Smooth muscle cell (in vitro differentiated cells): ENCODE measurements around the gene NEURL2. TPM values are rescaled to one million over a fixed set of nuclear protein-coding genes. Genes with fewer than 3 reads are reported as not detected.

Experiments
- DNase-seq: peaks from one replicate; lab custom pipeline; 2025; ENCODE audit not compliant: unreplicated experiment; lab: John Stamatoyannopoulos, UW
- H2AFZ ChIP-seq: fragments of 200-600 bp; sonication (generic); 2 replicates; pipeline ENCODE4 v1.6.0; 2016; ENCODE audit warnings: antibody characterized with exemption, low read depth, mild to moderate bottlenecking
- H3F3A ChIP-seq: fragments of 200-600 bp; sonication (generic); 2 replicates; pipeline ENCODE4 v1.6.0; 2017; ENCODE audit warnings: antibody characterized with exemption, low read depth
- H3K27ac ChIP-seq: fragments of 200-600 bp; sonication (generic); 2 replicates; pipeline ENCODE4 v1.5.1; 2016; ENCODE audit warnings: low read depth, mild to moderate bottlenecking
- H3K27me3 ChIP-seq: fragments of 200-600 bp; sonication (generic); 2 replicates; pipeline ENCODE4 v1.6.1; 2016; ENCODE audit warnings: low read depth, mild to moderate bottlenecking
- H3K36me3 ChIP-seq: fragments of 200-600 bp; sonication (generic); 2 replicates; pipeline ENCODE4 v1.5.1; 2016; ENCODE audit warnings: low read depth
- H3K4me1 ChIP-seq: fragments of 200-600 bp; sonication (generic); 2 replicates; pipeline ENCODE4 v1.5.1; 2016; ENCODE audit warnings: low read depth
- H3K4me2 ChIP-seq: fragments of 200-600 bp; sonication (generic); 2 replicates; pipeline ENCODE4 v1.6.0; 2016; ENCODE audit warnings: mild to moderate bottlenecking
- H3K4me3 ChIP-seq: fragments of 200-600 bp; sonication (generic); 2 replicates; pipeline ENCODE4 v1.5.1; 2016; ENCODE audit warnings: mild to moderate bottlenecking
- H3K79me2 ChIP-seq: fragments of 200-600 bp; sonication (generic); 2 replicates; pipeline ENCODE4 v1.6.0; 2016; ENCODE audit warnings: low read depth, mild to moderate bottlenecking
- H3K9ac ChIP-seq: fragments of 200-600 bp; sonication (generic); 2 replicates; pipeline ENCODE4 v1.6.0; 2016; ENCODE audit warnings: low read depth
- H3K9me3 ChIP-seq: fragments of 200-600 bp; sonication (generic); replicated peaks from 2 replicates; pipeline ENCODE4 v1.5.1; 2016; ENCODE audit warnings: low read depth
- H4K20me1 ChIP-seq: fragments of 200-600 bp; sonication (generic); 2 replicates; pipeline ENCODE4 v1.6.0; 2016; ENCODE audit warnings: low read depth
- WGBS: methylation state at CpG from one replicate; pipeline ENCODE4 v1.1.7; 2016; ENCODE audit warnings: low lambda C conversion rate; 5-methylcytosine and 5-hydroxymethylcytosine counted together
- polyA plus RNA-seq: library from polyadenylated mRNA; unstranded; fragments of >200 nt; fragmentation: Nextera tagmentation; extraction: Ambion mirVana; gene quantifications from 2 replicates; pipeline ENCODE4 v1.2.1, GENCODE V29; 2016
- total RNA-seq: library from RNA; depleted of rRNA; stranded (reverse); fragments of >200 nt; gene quantifications from 2 replicates; pipeline ENCODE4 v1.2.3, GENCODE V29; 2014
- TF ChIP-seq, protein P1 (sequence below): fragments of 200-600 bp; sonication (generic); IDR thresholded peaks from 2 replicates; pipeline ENCODE4 v1.5.1; 2017; ENCODE audit warnings: borderline replicate concordance, mild to moderate bottlenecking, antibody characterized with exemption; ENCODE audit not compliant: insufficient read depth, poor library complexity, severe bottlenecking

NEURL2 gene
- total and polyA plus RNA-seq, 2 experiments from 2014 or later: 0.31 to 3.7 TPM

- Histone ChIP-seq H3K9me3 (no peaks in the 10 kb centered on the region), H3K4me1 (peaks cover 6% of the 10 kb centered on the region), H3K36me3 (no peaks in the 10 kb centered on the region), H3K79me2 (peaks cover 5% of the 10 kb centered on the region), H4K20me1 (no peaks in the 10 kb centered on the region), H3K27me3 (no peaks in the 10 kb centered on the region), H3K27ac (peak overlapping the region; percentile 67), H3F3A (peaks cover 9% of the 10 kb centered on the region), H3K4me3 (peak overlapping the region; percentile 84), H3K4me2 (peak overlapping the region; percentile 98), H2AFZ (no peak overlapping the region), H3K9ac (peak overlapping the region; percentile 83)
- WGBS: 87% methylated on average over 9 of the region's 9 CpGs
- TF ChIP-seq, protein P1, sequence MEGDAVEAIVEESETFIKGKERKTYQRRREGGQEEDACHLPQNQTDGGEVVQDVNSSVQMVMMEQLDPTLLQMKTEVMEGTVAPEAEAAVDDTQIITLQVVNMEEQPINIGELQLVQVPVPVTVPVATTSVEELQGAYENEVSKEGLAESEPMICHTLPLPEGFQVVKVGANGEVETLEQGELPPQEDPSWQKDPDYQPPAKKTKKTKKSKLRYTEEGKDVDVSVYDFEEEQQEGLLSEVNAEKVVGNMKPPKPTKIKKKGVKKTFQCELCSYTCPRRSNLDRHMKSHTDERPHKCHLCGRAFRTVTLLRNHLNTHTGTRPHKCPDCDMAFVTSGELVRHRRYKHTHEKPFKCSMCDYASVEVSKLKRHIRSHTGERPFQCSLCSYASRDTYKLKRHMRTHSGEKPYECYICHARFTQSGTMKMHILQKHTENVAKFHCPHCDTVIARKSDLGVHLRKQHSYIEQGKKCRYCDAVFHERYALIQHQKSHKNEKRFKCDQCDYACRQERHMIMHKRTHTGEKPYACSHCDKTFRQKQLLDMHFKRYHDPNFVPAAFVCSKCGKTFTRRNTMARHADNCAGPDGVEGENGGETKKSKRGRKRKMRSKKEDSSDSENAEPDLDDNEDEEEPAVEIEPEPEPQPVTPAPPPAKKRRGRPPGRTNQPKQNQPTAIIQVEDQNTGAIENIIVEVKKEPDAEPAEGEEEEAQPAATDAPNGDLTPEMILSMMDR: no peak
- DNase-seq: no peak
Observed at GRCh38 chr20:45892049-45892825, 1.2 kb upstream of the NEURL2 start.

DNA sequence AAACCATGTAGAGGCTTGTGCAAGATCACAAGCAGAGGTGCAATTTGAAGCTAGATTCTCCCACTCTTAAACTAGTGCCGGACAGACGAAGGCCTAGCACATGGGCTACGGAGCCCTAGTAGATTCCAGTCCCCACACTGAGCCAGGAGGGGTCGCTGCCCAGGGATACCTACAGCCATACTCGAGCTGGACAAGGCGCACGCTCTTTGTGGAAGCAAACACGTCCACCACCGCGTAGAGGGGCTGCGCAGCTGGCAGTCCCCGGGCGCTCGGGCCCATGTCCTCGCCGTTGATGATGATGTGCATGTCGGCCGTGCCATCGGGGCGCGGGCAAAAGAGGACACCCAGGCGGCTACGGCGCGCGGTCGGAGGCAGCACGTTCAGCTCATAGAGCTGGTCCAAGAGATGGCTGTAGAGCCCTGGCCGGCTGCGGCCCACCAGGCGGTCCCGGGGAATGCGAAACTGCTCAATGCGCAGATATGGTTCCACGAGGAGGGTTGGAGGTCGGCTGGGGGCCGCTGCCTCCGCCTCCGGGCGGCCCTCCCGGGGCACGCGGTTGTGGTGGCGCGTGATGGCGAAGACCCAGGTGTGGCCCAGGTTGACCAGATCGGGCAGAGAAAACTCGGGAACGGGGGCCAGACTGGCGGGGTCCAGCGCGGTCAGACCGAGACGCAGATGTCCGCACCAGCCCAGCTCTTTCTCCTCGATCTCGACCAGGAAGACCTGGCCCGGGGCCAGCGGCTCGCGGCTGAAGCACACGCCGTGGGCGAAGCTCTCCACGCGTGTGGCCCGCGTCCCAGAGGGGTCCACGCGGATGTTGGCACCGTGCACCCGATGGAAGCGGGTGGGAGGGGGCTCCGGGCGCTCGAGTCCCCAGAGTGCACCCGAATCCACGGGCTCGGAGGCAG lies 677 bp downstream of the NEURL2 start:
- peaks cover 5% of the 10 kb centered on the region for H4K20me1 ChIP-seq
- peak overlapping the region; percentile 77 for H2AFZ ChIP-seq
- peaks cover 7% of the 10 kb centered on the region for H3K4me1 ChIP-seq
- peak overlapping the region; percentile 98 for H3K4me2 ChIP-seq
- H3K36me3 ChIP-seq: no peaks in the 10 kb centered on the region
- TF ChIP-seq, protein P1: peak; percentile 61
- H3K27ac ChIP-seq: peak overlapping the region; percentile 67
- H3K27me3 ChIP-seq: no peaks in the 10 kb centered on the region
- peaks cover 5% of the 10 kb centered on the region for H3F3A ChIP-seq
- peak overlapping the region; percentile 84 for H3K4me3 ChIP-seq
- DNase-seq: peak; percentile 52
- H3K9me3 ChIP-seq: no peaks in the 10 kb centered on the region
- peak overlapping the region; percentile 83 for H3K9ac ChIP-seq
- 2% methylated on average over 79 of the region's 79 CpGs for WGBS
- H3K79me2 ChIP-seq: peaks cover 5% of the 10 kb centered on the region

GRCh38 chr20:45888681-45889080 lies 2.3 kb downstream of the NEURL2 start:
- H3F3A ChIP-seq: no peaks in the 10 kb centered on the region
- no peaks in the 10 kb centered on the region for H3K27me3 ChIP-seq
- DNase-seq: no peak
- H3K36me3 ChIP-seq: no peaks in the 10 kb centered on the region
- peaks cover 5% of the 10 kb centered on the region for H3K79me2 ChIP-seq
- 95% methylated on average over 3 of the region's 3 CpGs for WGBS
- TF ChIP-seq, protein P1: no peak
- no peak overlapping the region for H3K4me2 ChIP-seq
- H3K9ac ChIP-seq: no peak overlapping the region
- H3K27ac ChIP-seq: no peak overlapping the region
- peaks cover 7% of the 10 kb centered on the region for H4K20me1 ChIP-seq
- no peak overlapping the region for H2AFZ ChIP-seq
- peaks cover 10% of the 10 kb centered on the region for H3K4me1 ChIP-seq
- H3K4me3 ChIP-seq: no peak overlapping the region
- H3K9me3 ChIP-seq: no peaks in the 10 kb centered on the region
